HG02973 (cell line): ENCODE results near the gene NAA10.

ENCODE experiments used
- ATAC-seq: cut with Tn5 transposase; IDR thresholded peaks from one replicate; pipeline ENCODE4 v1.9.1; 2021; ENCODE audit warnings: moderate library complexity; ENCODE audit not compliant: unreplicated experiment

Gene NAA10

GRCh38 chrX:153911798-153912197, 23.0 kb downstream of the NAA10 start:
- no peak for ATAC-seq

GRCh38 chrX:153910446-153910845, 24.4 kb downstream of the NAA10 start:
- no peak for ATAC-seq

- no peak for ATAC-seq
These were observed 24.9 kb downstream of the NAA10 start for GRCh38 chrX:153909980-153910360.

GRCh38 chrX:153909024-153909979, 25.5 kb downstream of the NAA10 start:
- no peak for ATAC-seq

DNA sequence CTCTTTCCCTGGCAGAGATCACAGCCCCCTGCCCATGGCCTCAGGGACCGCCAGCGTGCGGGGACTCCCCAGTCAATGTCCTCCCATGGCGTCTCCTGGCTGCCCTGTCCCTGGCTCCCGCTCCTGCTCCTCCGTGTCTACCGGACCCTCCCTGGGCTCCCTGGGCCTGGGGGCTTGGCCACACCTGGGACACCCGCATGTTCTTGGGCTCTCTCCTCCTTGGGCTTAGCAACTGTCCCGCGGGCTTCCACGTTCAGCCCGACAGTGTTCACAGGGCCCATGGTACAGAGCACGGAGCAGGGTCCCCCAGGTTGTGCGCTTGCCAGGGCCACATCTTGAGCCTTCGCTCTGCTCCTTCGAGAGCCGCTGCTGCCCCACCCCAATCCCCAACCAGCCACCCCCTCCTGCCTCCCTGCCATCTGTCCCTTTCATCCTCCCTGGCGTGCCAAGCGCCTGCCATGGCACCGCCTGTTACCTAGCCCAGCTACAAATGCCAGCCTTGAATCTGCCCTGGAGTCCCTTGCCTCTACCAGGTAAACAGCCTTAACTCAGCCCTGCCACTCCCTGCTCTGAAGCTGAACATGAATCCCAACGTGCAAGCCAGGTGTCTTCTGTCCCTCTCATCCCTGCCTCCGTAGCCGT, 26.5 kb downstream of the NAA10 start:
- no peak for ATAC-seq

- ATAC-seq, result no peak
These were observed 27.4 kb downstream of the NAA10 start for GRCh38 chrX:153907456-153907855.

DNA sequence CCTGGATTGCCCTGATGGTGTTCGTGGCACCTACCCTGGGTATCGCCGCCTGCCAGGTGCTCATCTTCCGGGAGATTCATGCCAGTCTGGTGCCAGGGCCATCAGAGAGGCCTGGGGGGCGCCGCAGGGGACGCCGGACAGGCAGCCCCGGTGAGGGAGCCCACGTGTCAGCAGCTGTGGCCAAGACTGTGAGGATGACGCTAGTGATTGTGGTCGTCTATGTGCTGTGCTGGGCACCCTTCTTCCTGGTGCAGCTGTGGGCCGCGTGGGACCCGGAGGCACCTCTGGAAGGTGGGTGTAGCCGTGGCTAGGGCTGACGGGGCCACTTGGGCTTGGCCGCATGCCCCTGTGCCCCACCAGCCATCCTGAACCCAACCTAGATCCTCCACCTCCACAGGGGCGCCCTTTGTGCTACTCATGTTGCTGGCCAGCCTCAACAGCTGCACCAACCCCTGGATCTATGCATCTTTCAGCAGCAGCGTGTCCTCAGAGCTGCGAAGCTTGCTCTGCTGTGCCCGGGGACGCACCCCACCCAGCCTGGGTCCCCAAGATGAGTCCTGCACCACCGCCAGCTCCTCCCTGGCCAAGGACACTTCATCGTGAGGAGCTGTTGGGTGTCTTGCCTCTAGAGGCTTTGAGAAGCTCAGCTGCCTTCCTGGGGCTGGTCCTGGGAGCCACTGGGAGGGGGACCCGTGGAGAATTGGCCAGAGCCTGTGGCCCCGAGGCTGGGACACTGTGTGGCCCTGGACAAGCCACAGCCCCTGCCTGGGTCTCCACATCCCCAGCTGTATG, 28.5 kb downstream of the NAA10 start:
- no peak for ATAC-seq

DNA sequence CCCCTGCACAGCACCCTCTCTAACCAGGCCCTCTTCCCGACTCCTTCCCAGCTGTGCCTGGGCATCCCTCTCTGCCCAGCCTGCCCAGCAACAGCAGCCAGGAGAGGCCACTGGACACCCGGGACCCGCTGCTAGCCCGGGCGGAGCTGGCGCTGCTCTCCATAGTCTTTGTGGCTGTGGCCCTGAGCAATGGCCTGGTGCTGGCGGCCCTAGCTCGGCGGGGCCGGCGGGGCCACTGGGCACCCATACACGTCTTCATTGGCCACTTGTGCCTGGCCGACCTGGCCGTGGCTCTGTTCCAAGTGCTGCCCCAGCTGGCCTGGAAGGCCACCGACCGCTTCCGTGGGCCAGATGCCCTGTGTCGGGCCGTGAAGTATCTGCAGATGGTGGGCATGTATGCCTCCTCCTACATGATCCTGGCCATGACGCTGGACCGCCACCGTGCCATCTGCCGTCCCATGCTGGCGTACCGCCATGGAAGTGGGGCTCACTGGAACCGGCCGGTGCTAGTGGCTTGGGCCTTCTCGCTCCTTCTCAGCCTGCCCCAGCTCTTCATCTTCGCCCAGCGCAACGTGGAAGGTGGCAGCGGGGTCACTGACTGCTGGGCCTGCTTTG, 29.2 kb downstream of the NAA10 start:
- no peak for ATAC-seq

- ATAC-seq, result no peak
These were observed 30.6 kb downstream of the NAA10 start, which contains the start of gene AVPR2 for GRCh38 chrX:153903991-153904957. AVPR2 (plus strand) TSS chrX:153904673; CDS start chrX:153905146, 473 bp downstream.

- ATAC-seq, result no peak
These were observed 31.4 kb downstream of the NAA10 start for GRCh38 chrX:153903238-153903980.

- ATAC-seq, result no peak
These were observed 32.5 kb downstream of the NAA10 start for GRCh38 chrX:153902385-153902784.

DNA sequence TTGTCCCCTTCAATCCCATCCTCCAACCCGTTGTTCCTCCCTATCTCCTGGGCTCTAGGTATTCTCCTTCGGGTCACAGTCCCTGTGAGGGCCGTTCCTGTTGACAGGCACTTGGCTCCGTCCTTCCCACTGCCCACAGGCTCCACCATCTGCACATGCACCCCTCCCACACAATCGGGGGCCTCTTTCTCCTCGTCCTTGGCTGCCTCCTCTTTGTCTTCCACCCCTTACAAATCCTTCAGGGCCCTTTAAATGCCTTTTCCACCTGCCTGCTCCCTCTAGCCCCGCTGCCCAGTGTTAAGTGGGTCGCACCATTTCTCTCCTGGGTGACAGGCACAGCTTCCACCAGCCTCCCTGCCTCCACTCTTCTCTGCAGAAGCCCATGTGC, 33.1 kb downstream of the NAA10 start:
- ATAC-seq, result no peak

DNA sequence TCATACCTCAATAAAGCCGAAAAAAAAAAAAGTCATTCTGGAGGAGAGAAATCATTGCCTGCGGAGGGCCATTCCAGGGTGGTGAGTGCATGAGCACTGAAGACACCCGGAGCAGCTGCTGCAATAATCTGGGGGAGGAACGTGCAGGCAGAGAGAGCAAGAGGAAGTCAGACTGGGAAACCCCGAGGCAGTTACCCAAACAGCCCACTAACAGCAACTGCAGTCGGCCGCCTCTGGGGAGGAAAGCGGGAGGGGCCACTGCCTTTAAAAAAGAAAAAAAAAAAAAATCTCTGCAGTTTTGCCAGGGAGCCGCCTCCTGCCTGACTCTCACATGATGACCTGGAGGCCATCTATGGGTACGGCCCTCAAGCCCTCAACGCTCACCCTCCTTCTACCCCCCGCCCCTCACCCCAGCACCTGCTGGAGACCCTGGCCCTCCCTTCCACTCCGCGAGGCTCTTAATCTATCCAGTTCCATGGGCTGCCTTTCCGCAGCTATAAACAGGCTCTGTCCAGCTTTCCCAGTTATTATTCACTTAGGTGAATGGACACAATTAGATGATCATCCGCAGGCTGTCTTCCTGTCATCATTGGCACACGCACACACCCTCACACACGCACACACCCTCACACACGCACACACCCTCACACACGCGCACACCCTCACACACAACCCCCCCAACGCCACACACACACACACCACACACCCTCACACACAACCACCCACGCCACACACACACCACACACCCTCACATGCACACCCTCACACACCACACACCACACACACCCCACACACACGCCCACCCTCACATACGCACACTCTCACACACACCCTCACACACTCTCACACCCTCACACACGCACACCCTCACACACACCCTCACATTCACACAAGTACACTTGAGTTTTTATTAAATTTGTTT, 33.7 kb downstream of the NAA10 start:
- peak; percentile 63 for ATAC-seq

- ATAC-seq, result no peak
These were observed 36.9 kb downstream of the NAA10 start for GRCh38 chrX:153897899-153898298.

DNA sequence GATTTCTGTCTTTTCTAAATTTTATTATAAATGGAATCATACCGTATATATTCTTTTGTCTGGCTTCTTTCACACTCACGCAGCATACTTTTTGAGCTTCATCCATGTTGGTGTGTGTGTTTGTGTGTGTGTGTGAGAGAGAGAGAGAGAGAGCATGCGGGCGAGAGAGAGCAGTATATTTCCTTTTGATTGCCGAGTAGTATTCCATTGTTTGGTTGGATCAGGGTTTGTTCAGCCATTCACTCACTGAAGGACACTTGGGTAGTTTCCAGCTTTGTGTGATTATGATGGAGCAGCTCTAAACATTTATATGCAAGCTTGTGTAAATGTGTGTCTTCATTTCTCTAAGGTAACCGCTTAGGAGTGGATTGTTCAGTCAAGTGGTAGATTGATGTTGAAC, 45.7 kb downstream of the NAA10 start:
- ATAC-seq, result no peak

DNA sequence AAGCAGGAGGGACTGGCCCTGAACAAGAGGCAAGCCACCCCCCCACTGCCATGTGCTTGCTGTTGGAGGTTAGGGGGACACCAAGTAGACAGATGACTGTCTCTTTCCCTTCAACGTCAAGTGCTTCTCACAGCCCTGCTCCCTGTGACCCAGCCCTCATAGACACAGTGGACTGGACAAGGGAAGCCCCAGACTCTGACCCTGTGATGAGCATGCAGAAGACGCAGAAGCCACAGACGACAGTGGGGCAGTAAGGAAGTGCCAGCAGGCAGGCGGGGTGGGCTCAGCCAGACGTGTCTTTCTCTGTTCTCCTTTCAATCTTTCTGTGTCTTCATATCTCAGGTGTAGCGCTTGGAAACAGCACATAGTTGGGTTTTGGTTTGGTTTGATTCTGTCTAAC, 46.5 kb downstream of the NAA10 start:
- ATAC-seq, result no peak

DNA sequence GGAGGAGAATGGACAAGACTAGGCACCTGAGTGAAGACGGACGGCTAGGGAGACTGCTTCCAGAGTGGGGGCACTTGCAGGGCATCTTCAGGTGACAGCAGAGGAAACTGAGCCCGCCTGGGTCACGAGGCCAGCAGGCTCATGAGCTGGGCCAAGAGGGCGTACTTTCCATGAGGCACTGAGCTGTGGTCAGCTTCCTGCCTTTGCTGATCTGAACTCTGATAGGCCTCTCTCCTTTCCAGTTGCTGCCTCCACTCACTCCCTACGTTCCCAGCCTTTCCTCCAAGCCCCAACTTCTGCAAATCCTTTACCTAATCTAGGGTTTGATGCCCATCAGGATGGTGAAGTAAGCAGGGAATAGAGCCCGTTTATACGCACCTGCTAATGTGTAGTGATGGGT, 47.5 kb downstream of the NAA10 start:
- ATAC-seq, result no peak

- no peak for ATAC-seq
These were observed 47.9 kb downstream of the NAA10 start for GRCh38 chrX:153886915-153887314.
